Measurements from ENCODE around the gene LRMDA. TPM values are rescaled to one million over a fixed set of nuclear protein-coding genes. Genes with fewer than 3 reads are reported as not detected.

Gene LRMDA
- total and polyA plus RNA-seq, 2 of the 4 experiments (the other 2 are of a cell fraction) = 0.07 TPM; not detected in 1

GRCh38 chr10:76192694-76193320, 761.4 kb downstream of the LRMDA start:
- Histone ChIP-seq H2BK120ac (ENCODE audit: low read depth, low read length) (peak overlapping the region; percentile 87), H3K4me1 (ENCODE audit: control insufficient read depth, insufficient read depth, low read length) (peaks cover 26% of the 10 kb centered on the region), H3K9me3 (ENCODE audit: control insufficient read depth, insufficient read depth, low read length) (no peaks in the 10 kb centered on the region), H3K4ac (ENCODE audit: low read depth, low read length) (no peak overlapping the region; the same call in 1 of the 2 replicates), H3K27ac (ENCODE audit: insufficient read depth, low read length) (peak overlapping the region; percentile 92), H3K36me3 (ENCODE audit: control insufficient read depth, insufficient read depth, low read length) (no peaks in the 10 kb centered on the region), H3K27me3 (ENCODE audit: control insufficient read depth, insufficient read depth, low read length) (no peaks in the 10 kb centered on the region), H3K14ac (replicated peaks; ENCODE audit: low read depth, low read length) (no peak overlapping the region), H3K4me3 (ENCODE audit: insufficient read depth, low read depth, low read length) (no peak overlapping the region), H3K79me1 (ENCODE audit: low read depth in 1 of 2, low read length in 2 of 2) (no peaks in the 10 kb centered on the region), H2BK20ac (ENCODE audit: low read depth, low read length) (peak overlapping the region; percentile 81; the same call in 1 of the 2 replicates), H4K91ac (ENCODE audit: insufficient read depth, low read depth, low read length) (no peak overlapping the region; the same call in 1 of the 2 replicates), H2BK5ac (ENCODE audit: low read depth, low read length, poor library complexity, severe bottlenecking) (peak overlapping the region; percentile 94), H4K20me1 (ENCODE audit: insufficient read depth, low read length) (no peaks in the 10 kb centered on the region), H2AK9ac (replicated peaks; ENCODE audit: low read depth, low read length, poor library complexity) (no peak overlapping the region), H2AFZ (replicated peaks; ENCODE audit: low read length, poor library complexity) (no peak overlapping the region), H2BK15ac (ENCODE audit: low read depth, low read length) (0 out of 3 replicates have a peak overlapping the region, but pooled peaks have one; percentile 30), H3K9me1 (ENCODE audit: insufficient read depth, low read length) (peaks cover 3% of the 10 kb centered on the region; the same call in 1 of the 2 replicates), H2AK5ac (ENCODE audit: low read depth, low read length) (0 out of 2 replicates have a peak overlapping the region, but pooled peaks have one; percentile 36), H3K56ac (ENCODE audit: extremely low read depth, insufficient read depth, low read length) (no peak overlapping the region), H3K9ac (ENCODE audit: low read depth, low read length) (no peak overlapping the region; the same call in 1 of the 2 replicates), H4K5ac (ENCODE audit: low read depth, low read length) (no peak overlapping the region; the same call in 1 of the 2 replicates), H3K4me2 (ENCODE audit: low read depth, low read length) (peak overlapping the region; percentile 29; the same call in 1 of the 2 replicates), H3K18ac (ENCODE audit: low read depth, low read length) (peak overlapping the region; percentile 58; the same call in 1 of the 2 replicates), H4K8ac (ENCODE audit: low read depth in 2 of 2, low read length in 2 of 2) (peak overlapping the region; percentile 36 to 65; a peak in 2 of 4 replicates), H3K23ac (ENCODE audit: low read depth, low read length) (no peak overlapping the region)
- no TSS peak for BruUV-seq (replicated peaks)
- dilution Hi-C loops (cut with HindIII; ENCODE audit: low sequenced_read_pairs, unreplicated experiment) = no loop called here
- intact Hi-C loops (cut with micrococcal nuclease) = loop anchor here (1.0 to 2.0 kb wide), 2 partner anchors 60 to 791 kb away; no protein-coding TSS in a partner anchor
- WGBS, 2 experiments (ENCODE audit: extremely low coverage in 2 of 2, insufficient read length in 1 of 2) = 0% methylated on average over 1 of the region's 7 CpGs; no CpG with 5 or more reads in 1 of the 2 experiments
- in situ Hi-C loops (cut with MboI; ENCODE audit: low sequenced_read_pairs) = no loop called here
- peak; percentile 83 for DNase-seq
- POLR2A ChIA-PET (ENCODE audit: unreplicated experiment) = no interaction called here
- CTCF ChIA-PET = no interaction called here
- peak; percentile 86 for ATAC-seq (ENCODE audit: low read depth)
- TF ChIP-seq RAD21 (IDR thresholded peaks at IDR 0.05; ENCODE audit: low read length) (no peak), CHD1 (IDR thresholded peaks at IDR 0.05; ENCODE audit: low read depth, low read length) (no peak), CEBPB (IDR thresholded peaks at IDR 0.05; ENCODE audit: low read depth, low read length) (no peak), FOS (IDR thresholded peaks at IDR 0.05; ENCODE audit: low read depth, low read length) (no peak; the same call in 1 of the 2 replicates), RCOR1 (IDR thresholded peaks at IDR 0.05; ENCODE audit: insufficient replicate concordance, low read length) (no peak), USF2 (IDR thresholded peaks at IDR 0.05; ENCODE audit: low read depth, low read length) (no peak), NFE2L2 (IDR thresholded peaks at IDR 0.05; ENCODE audit: low read depth, low read length) (no peak), MAFK (IDR thresholded peaks at IDR 0.05; ENCODE audit: low read depth, low read length) (no peak), MAZ (IDR thresholded peaks at IDR 0.05; ENCODE audit: borderline replicate concordance, low read depth, low read length) (no peak), MXI1 (IDR thresholded peaks at IDR 0.05; ENCODE audit: borderline replicate concordance, low read depth, low read length) (no peak), CTCF (conservative IDR thresholded peaks at IDR 0.05; ENCODE audit: low read depth, low read length) (no peak), POLR2A (IDR thresholded peaks at IDR 0.05; ENCODE audit: low read depth, low read length) (no peak), ELK1 (IDR thresholded peaks at IDR 0.05; ENCODE audit: borderline replicate concordance, low read depth, low read length) (no peak), BHLHE40 (IDR thresholded peaks at IDR 0.05; ENCODE audit: low read depth, low read length) (no peak), RFX5 (IDR thresholded peaks at IDR 0.05; ENCODE audit: low read depth, low read length) (no peak)

All from IMR-90 (cell line).